Measurements from ENCODE around the gene DAZ3.
"Not testable (repeated sequence)": the region's sequence is repeated elsewhere in the genome, so short reads cannot be mapped to it uniquely, and the experiment has no call there.

DAZ3 gene

DNA sequence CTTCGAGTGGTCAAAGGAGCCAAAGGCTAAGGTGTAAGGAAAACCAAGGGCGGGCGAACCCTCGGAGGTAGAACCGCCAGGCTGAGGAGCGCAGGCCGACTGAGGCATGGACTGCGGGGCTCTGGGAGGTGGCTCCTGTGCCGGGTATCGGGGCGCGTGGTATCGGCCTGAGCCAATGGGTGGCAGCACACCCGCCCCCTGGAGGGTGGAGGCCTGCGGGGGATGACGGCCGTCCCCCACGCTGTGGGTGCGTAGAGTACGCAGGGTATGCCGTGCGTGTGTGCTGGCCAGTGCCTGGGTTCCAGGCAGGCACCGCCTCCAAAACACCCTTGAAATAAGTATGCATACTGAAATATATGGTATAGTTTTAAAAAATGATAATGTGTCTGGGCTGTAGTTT, at the start of gene DAZ3:
Gene DAZ3 (minus strand): TSS at position 101 of the 400 bp plus-strand sequence. CDS start 208 bp downstream, outside the sequence.
- not testable (repeated sequence) for H3K4me3 ChIP-seq (ENCODE audit: low read depth, low read length)

- not testable (repeated sequence) for H3K4me3 ChIP-seq (ENCODE audit: low read depth, low read length)
These were observed 20.4 kb upstream of the DAZ3 start, which contains the start of gene DAZ4 for GRCh38 chrY:24833619-24834018. TSS of gene DAZ4 (plus strand) at chrY:24833919. CDS start at chrY:24834127, 208 bp downstream.

- H3K4me3 ChIP-seq (ENCODE audit: low read depth, low read length) = not testable (repeated sequence)
These were observed 11.9 kb upstream of the DAZ3 start for GRCh38 chrY:24825069-24825468.

- H3K4me3 ChIP-seq (ENCODE audit: low read depth, low read length) = not testable (repeated sequence)
These were observed 11.1 kb upstream of the DAZ3 start for GRCh38 chrY:24824184-24824879.

GRCh38 chrY:24821836-24822235, 8.6 kb upstream of the DAZ3 start:
- H3K4me3 ChIP-seq (ENCODE audit: low read depth, low read length) = not testable (repeated sequence)

Measured in WI38 (cell line).